H1 (cell line): Measurements from ENCODE around the gene AFF2. TPM values are rescaled to one million over a fixed set of nuclear protein-coding genes. Genes with fewer than 3 reads are reported as not detected.

Experiments used
- CTCF ChIA-PET: fragments of 300-600 bp; sonication (Branson Sonifier 250); formaldehyde crosslinking; loops from one replicate; lab custom pipeline; 2021; ENCODE audit not compliant: partially characterized antibody; lab: Charles Lee
- POLR2A ChIA-PET: fragments of 300-600 bp; sonication (Branson Sonifier 250); formaldehyde crosslinking; loops from one replicate; lab custom pipeline; 2021; ENCODE audit warnings: inconsistent platforms; ENCODE audit not compliant: partially characterized antibody; lab: Charles Lee
- DNase-seq, 2 experiments: peaks; one replicate each; pipeline versions ENCODE4 v3.0.0 to v3.0.0-alpha.2; 2010 to 2022; ENCODE audit warnings: low spot score in 2 of 2, low read depth in 1 of 2, mixed read lengths in 1 of 2
- FAIRE-seq: peaks from 2 replicates; lab custom pipeline; 2011; peaks lifted over from hg19 to GRCh38; lab: Jason Lieb, UNC
- H2AFZ ChIP-seq: 2 replicates; pipeline ENCODE4 v1.8.1; 2012; ENCODE audit warnings: low read length, inconsistent platforms
- H2AK5ac ChIP-seq: 2 replicates; pipeline ENCODE4 v1.6.1; 2013; ENCODE audit warnings: low read depth, low read length
- H2BK120ac ChIP-seq: replicated peaks from 2 replicates; pipeline ENCODE3; 2013; ENCODE audit warnings: low read depth, low read length, inconsistent platforms
- H2BK12ac ChIP-seq: 2 replicates; pipeline ENCODE4 v1.6.1; 2013; ENCODE audit warnings: low read depth, low read length
- H2BK15ac ChIP-seq: 2 replicates; pipeline ENCODE4 v1.6.1; 2013; ENCODE audit warnings: low read length
- H2BK20ac ChIP-seq: 2 replicates; pipeline ENCODE4 v1.6.1; 2013; ENCODE audit warnings: low read length
- H2BK5ac ChIP-seq: 2 replicates; pipeline ENCODE4 v1.6.1; 2013; ENCODE audit warnings: low read depth, low read length
- H3K14ac ChIP-seq: 2 replicates; pipeline ENCODE4 v1.6.1; 2013; ENCODE audit warnings: inconsistent platforms; ENCODE audit not compliant: insufficient read length
- H3K18ac ChIP-seq: 2 replicates; pipeline ENCODE4 v1.6.1; 2013; ENCODE audit warnings: low read length; ENCODE audit errors: extremely low read depth
- H3K23ac ChIP-seq: 2 replicates; pipeline ENCODE4 v1.6.1; 2013; ENCODE audit warnings: inconsistent platforms; ENCODE audit not compliant: insufficient read length
- H3K23me2 ChIP-seq: 2 replicates; pipeline ENCODE4 v1.6.1; 2013; ENCODE audit warnings: low read depth, low read length
- H3K27ac ChIP-seq: 2 replicates; pipeline ENCODE4 v1.6.1; 2011; ENCODE audit warnings: low read depth, low read length, inconsistent platforms
- H3K27me3 ChIP-seq, 4 experiments: replicated peaks in 1 of 4; 1 replicate in 1 of 4; 2 replicates in 3 of 4; pipeline versions ENCODE4 v1.6.1 to v1.8.1; 2011 to 2013; ENCODE audit warnings: low read length in 3 of 4, mild to moderate bottlenecking in 3 of 4, inconsistent platforms in 2 of 4, mixed read lengths in 2 of 4, moderate library complexity in 1 of 4; ENCODE audit not compliant: control insufficient read depth in 3 of 4, insufficient read depth in 3 of 4; ENCODE audit errors: extremely low read depth in 1 of 4
- H3K36me3 ChIP-seq, 4 experiments: 2 replicates each; pipeline versions ENCODE4 v1.6.1 to v1.8.1; 2011 to 2013; ENCODE audit warnings: mild to moderate bottlenecking in 4 of 4, low read length in 3 of 4, moderate library complexity in 2 of 4, control low read depth in 1 of 4, inconsistent platforms in 1 of 4; ENCODE audit not compliant: insufficient read depth in 4 of 4, control insufficient read depth in 2 of 4
- H3K4ac ChIP-seq: replicated peaks from 2 replicates; pipeline ENCODE3; 2013; ENCODE audit warnings: low read length, low read depth, mixed read lengths, inconsistent platforms; ENCODE audit not compliant: insufficient read length
- H3K4me1 ChIP-seq, 4 experiments: replicated peaks in 1 of 4; 1 replicate in 1 of 4; 2 replicates in 3 of 4; pipeline versions ENCODE4 v1.6.1 to v1.8.1; 2011 to 2013; ENCODE audit warnings: low read length in 3 of 4, inconsistent platforms in 2 of 4, mixed read lengths in 1 of 4; ENCODE audit not compliant: insufficient read depth in 4 of 4, control insufficient read depth in 3 of 4
- H3K4me2 ChIP-seq, 2 experiments: 2 replicates each; pipeline versions ENCODE4 v1.6.1 to v1.8.1; 2011 to 2013; ENCODE audit warnings: low read depth in 2 of 2, low read length in 2 of 2, control low read depth in 1 of 2, inconsistent platforms in 1 of 2, mild to moderate bottlenecking in 1 of 2; ENCODE audit not compliant: insufficient read depth in 1 of 2
- H3K4me3 ChIP-seq, 4 experiments: fragments of 200-600, 300-600 bp in 1 of 4; sonication (generic), shearing (Covaris generic), sonication (Bioruptor Twin) in 1 of 4; 2 replicates each; pipeline versions ENCODE4 v1.5.1 to v1.8.1; 2011 to 2016; ENCODE audit warnings: low read length in 4 of 4, low read depth in 3 of 4, control low read depth in 2 of 4, inconsistent platforms in 2 of 4, mild to moderate bottlenecking in 2 of 4, mixed read lengths in 1 of 4, moderate library complexity in 1 of 4; ENCODE audit not compliant: insufficient read depth in 2 of 4; ENCODE audit errors: extremely low read depth in 1 of 4
- H3K56ac ChIP-seq: replicated peaks from 2 replicates; pipeline ENCODE3; 2013; ENCODE audit warnings: low read depth, mild to moderate bottlenecking, mixed read lengths, low read length, inconsistent platforms; ENCODE audit not compliant: insufficient read length
- H3K79me1 ChIP-seq: 2 replicates; pipeline ENCODE4 v1.6.1; 2013; ENCODE audit warnings: low read depth, low read length, control low read depth
- H3K79me2 ChIP-seq, 2 experiments: 2 replicates each; pipeline versions ENCODE4 v1.6.1 to v1.8.1; 2012 to 2013; ENCODE audit warnings: low read length in 2 of 2, mild to moderate bottlenecking in 2 of 2, inconsistent platforms in 1 of 2; ENCODE audit not compliant: insufficient read depth in 2 of 2, control insufficient read depth in 1 of 2
- H3K9ac ChIP-seq, 4 experiments: replicated peaks in 1 of 4; 1 replicate in 1 of 4; 2 replicates in 3 of 4; pipeline versions ENCODE4 v1.6.1 to v1.8.1; 2011 to 2013; ENCODE audit warnings: low read depth in 3 of 4, low read length in 3 of 4, control low read depth in 2 of 4, mild to moderate bottlenecking in 2 of 4, moderate library complexity in 2 of 4, inconsistent platforms in 1 of 4; ENCODE audit errors: extremely low read depth in 1 of 4
- H3K9me3 ChIP-seq, 2 experiments: 2 replicates each; pipeline versions ENCODE4 v1.6.1 to v1.8.1; 2012 to 2013; ENCODE audit warnings: mild to moderate bottlenecking in 2 of 2, moderate library complexity in 2 of 2, control low read depth in 1 of 2, inconsistent platforms in 1 of 2, low read depth in 1 of 2, low read length in 1 of 2, mixed read lengths in 1 of 2; ENCODE audit not compliant: insufficient read depth in 2 of 2
- H4K20me1 ChIP-seq, 2 experiments: replicated peaks in 1 of 2; 2 replicates each; pipeline versions ENCODE3 to v1.8.1; 2011 to 2013; ENCODE audit warnings: inconsistent platforms in 2 of 2, low read length in 2 of 2, mild to moderate bottlenecking in 1 of 2; ENCODE audit not compliant: insufficient read depth in 2 of 2, control insufficient read depth in 1 of 2
- H4K5ac ChIP-seq: 2 replicates; pipeline ENCODE4 v1.6.1; 2013; ENCODE audit warnings: low read length, low read depth, mixed read lengths, inconsistent platforms; ENCODE audit not compliant: insufficient read length
- H4K8ac ChIP-seq: 2 replicates; pipeline ENCODE4 v1.8.0; 2013; ENCODE audit warnings: mild to moderate bottlenecking, moderate library complexity, low read length, inconsistent platforms; ENCODE audit not compliant: insufficient read depth; ENCODE audit errors: extremely low read depth
- H4K91ac ChIP-seq: replicated peaks from 2 replicates; pipeline ENCODE3; 2013; ENCODE audit warnings: low read length, mixed read lengths, inconsistent platforms; ENCODE audit not compliant: insufficient read length
- JUND ChIP-seq: IDR thresholded peaks from 2 replicates; pipeline ENCODE4 v1.6.1; 2011; ENCODE audit warnings: mild to moderate bottlenecking, improper control_type of control experiment, low read length
- WGBS, 2 experiments: shearing (Covaris generic) in 1 of 2; methylation state at CpG; one replicate each; pipeline versions ENCODE4 v1.1.6 to v1.1.7; 2013 to 2015; ENCODE audit warnings: low lambda C conversion rate in 2 of 2, mixed read lengths in 2 of 2, inconsistent platforms in 1 of 2, low coverage in 1 of 2, missing lambda C conversion rate in 1 of 2; ENCODE audit not compliant: insufficient replicate concordance in 2 of 2, insufficient coverage in 1 of 2, insufficient read length in 1 of 2; ENCODE audit errors: extremely low coverage in 1 of 2, missing lambda C conversion rate in 1 of 2; 5-methylcytosine and 5-hydroxymethylcytosine counted together
- polyA plus RNA-seq, 7 experiments: library from polyadenylated mRNA; depleted of rRNA in 3 of 7; stranded (reverse) in 5 of 7; unstranded in 2 of 7; fragments of >200 nt in 5 of 7; fragments of 200-250 nt in 2 of 7; gene quantifications; 1 replicate in 5 of 7; 2 replicates in 1 of 7; 4 replicates in 1 of 7; pipeline versions ENCODE4 v1.2.1 to v1.2.3, GENCODE V29; 2011 to 2013; ENCODE audit warnings: missing spikeins in 2 of 7, mixed read lengths in 2 of 7
- total RNA-seq: library from RNA; stranded (reverse); fragmentation: NEBNext Ultra II Directional; extraction: Animal tissue kit (Norgen Biotek cat#: 25700); gene quantifications from 2 replicates; pipeline ENCODE4 v1.2.1, GENCODE V29; 2021

Gene AFF2
- total and polyA plus RNA-seq, 2 of the 8 experiments (the other 6 are each of a cell fraction or from before 2014, with no cell fraction given): 2.0 to 7.3 TPM

- H3K4ac ChIP-seq: no peak overlapping the region
- no peak overlapping the region for H2BK5ac ChIP-seq
- no peak overlapping the region for H4K8ac ChIP-seq
- no peaks in the 10 kb centered on the region for H3K79me1 ChIP-seq
- H2BK15ac ChIP-seq: no peak overlapping the region
- no peaks in the 10 kb centered on the region for H3K36me3 ChIP-seq
- no peak overlapping the region for H3K4me2 ChIP-seq
- H3K9me3 ChIP-seq: no peaks in the 10 kb centered on the region
- H3K27me3 ChIP-seq: no peaks in the 10 kb centered on the region
- H2AFZ ChIP-seq: no peak overlapping the region
- DNase-seq (no peak), FAIRE-seq (no peak)
- no peak overlapping the region for H3K9ac ChIP-seq
- H3K18ac ChIP-seq: no peak overlapping the region
- H2BK120ac ChIP-seq: no peak overlapping the region
- H3K27ac ChIP-seq: no peak overlapping the region
- no peak overlapping the region for H4K5ac ChIP-seq
- H2AK5ac ChIP-seq: no peak overlapping the region
- no peak overlapping the region for H2BK12ac ChIP-seq
- H3K79me2 ChIP-seq: no peaks in the 10 kb centered on the region
- H2BK20ac ChIP-seq: no peak overlapping the region
- ChIA-PET CTCF (no interaction called here), POLR2A (no interaction called here)
- H3K14ac ChIP-seq: no peak overlapping the region
- no peak overlapping the region for H3K56ac ChIP-seq
- no peaks in the 10 kb centered on the region for H3K23me2 ChIP-seq
- H3K4me3 ChIP-seq: no peak overlapping the region
- 74% methylated on average over 3 of the region's 4 CpGs; no CpG with 5 or more reads in 1 of the 2 experiments for WGBS, 2 experiments
- no peaks in the 10 kb centered on the region for H4K20me1 ChIP-seq
- H4K91ac ChIP-seq: no peak overlapping the region
- no peak overlapping the region for H3K23ac ChIP-seq
- TF ChIP-seq JUND: no peak
- no peaks in the 10 kb centered on the region for H3K4me1 ChIP-seq
Measured at GRCh38 chrX:148854306-148854705, 353.9 kb downstream of the AFF2 start.
